GOT3 (cell line): ENCODE data around the gene RPL36.
"Not testable (repeated sequence)": the region's sequence is repeated elsewhere in the genome, so short reads cannot be mapped to it uniquely, and the experiment has no call there.

Source experiments
- DNase-seq: peaks from one replicate; lab custom pipeline; 2025; ENCODE audit warnings: mixed read lengths; lab: John Stamatoyannopoulos, UW

The RPL36 gene

DNA sequence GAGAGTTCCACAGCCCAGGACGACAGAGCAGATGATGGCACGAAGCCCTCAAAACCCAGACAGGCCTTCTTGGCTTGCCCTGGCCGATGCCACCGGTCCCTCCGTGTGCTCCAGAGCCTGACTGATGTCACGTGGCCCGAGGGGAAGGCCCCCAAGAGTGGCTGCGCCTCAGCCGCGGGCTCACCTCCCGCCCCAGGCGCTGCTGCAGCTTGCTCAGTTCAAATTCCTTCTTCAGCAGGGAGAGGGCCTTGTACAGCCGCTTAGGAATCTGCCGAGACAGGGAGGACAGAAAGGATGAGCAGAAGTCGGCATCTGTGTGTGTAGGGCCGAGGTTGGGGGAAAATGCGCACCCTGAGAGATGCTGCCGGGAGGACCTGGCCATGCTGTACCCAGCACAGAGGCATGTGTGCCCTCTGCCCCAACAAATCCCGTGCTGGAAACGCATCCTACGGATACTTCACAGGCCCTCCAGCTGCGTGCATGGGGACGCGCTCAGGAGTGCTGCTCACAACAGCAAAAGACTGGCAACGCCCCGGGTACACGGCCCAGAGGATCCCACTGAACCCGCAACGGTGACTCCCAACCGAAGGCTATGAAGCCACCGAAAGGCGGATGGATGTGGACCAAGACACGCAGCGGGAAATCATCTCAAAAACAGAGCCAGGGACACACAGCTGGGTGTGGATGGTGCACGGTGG, 16.9 kb downstream of the RPL36 start:
- DNase-seq: no peak

DNA sequence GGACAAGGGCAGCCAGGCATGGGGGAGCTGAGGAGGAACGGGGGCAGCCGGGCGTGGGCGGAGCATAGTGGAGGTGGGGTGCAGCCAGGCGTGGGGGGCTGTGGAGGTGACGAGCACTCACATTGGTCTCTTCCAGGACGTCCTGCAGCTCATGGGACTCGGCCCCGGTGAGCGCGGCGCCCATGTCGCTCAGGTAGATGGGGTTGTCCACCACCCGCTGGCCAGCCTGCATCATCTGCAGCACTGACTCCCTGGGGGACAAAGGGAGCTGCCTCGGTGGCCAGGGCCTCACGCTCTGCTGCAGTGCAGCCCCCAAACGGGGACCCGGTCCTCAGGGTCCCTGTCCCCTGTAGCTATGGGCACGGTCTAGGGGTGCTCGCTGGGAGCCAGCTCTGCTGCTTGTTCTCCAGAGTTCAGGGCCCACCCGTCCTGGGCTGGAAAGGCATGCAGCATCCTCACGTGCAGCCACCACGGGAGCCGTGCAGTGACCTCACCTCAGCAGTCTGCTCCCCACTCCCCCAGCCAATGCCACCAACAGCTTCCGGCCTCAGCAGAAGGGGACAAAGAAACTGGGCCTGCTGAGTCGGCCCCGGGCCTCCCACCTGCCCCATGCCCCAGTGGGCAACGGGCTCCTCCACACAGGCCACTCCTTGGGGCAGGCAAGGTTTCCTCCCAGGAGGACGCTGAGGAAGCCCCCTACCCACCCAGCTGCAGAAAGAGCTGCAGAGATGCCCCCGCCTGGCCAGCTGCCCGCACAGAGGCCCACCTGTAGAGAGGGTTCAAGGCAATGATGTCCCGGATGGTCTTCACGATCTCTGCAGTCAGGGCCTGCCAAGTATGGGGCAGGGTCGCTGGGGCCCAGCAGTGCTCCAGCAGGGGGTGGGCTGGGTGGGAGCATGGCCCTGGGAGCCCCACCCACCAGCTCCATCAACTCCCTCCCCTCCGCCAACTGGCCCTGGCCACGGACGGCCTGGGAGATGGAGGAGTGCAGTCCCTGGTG, 17.8 kb downstream of the RPL36 start:
- DNase-seq: no peak

DNA sequence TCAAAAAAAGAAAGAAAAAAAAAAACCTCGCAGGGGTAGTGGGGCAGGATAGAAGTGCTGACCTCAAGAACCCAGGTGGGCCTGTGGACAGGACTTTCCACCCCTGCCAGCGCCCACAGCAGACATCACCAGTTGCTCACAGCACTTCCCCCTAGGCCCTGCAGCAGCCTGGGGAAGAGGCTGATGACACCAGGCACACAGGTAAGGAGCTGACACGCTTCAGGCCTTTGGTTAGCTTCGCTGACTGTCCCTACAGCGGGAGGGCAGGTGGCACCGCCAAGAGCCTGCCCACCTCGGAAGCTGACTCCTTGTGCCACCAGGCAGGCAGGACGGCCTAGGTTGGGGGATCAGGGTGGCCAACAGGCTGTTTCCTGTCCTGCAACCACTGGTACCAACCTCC, 20.9 kb downstream of the RPL36 start:
- DNase-seq: no peak

DNA sequence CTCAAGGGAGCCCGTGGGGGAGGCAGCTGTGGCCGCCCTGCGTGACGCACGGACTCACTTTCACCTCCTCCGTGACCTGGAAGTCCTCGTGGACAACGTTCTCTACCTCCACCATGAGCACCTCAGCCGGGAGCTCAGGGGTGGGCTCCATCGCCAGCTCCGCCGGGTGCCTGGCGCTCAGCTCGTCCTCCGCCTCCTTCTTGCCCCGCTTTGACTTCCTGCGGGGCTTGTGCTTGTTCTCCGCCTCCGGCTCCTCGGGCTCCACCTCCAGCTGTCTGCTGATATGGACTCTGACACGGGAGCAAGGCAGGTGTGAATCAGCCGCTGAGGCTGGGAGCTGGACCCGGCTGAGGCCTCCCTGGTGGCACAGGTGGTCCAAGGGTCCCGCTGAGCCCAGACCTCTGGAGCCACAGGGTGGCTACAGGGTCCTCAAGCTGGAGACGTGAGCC, 21.6 kb downstream of the RPL36 start:
- no peak for DNase-seq

DNA sequence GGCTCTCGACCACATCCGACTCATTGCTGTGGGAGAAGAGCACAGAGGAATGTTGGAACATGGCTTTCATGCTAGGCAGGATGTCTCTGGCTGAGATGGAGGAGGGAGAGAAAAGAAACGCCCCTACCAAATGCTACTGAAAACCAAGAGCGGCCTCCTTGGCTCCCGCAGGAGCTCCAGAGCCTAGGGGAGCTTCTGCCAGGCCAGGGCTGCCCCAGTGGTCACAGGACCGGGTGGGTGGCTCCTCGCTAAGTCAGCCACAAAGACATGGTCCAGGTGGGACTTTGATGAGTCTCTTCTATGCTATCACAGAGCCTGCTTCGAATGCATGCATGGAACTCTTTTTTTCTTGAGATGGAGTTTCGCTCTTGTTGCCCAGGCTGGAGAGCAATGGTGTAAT, 23.1 kb downstream of the RPL36 start:
- DNase-seq: no peak

DNA sequence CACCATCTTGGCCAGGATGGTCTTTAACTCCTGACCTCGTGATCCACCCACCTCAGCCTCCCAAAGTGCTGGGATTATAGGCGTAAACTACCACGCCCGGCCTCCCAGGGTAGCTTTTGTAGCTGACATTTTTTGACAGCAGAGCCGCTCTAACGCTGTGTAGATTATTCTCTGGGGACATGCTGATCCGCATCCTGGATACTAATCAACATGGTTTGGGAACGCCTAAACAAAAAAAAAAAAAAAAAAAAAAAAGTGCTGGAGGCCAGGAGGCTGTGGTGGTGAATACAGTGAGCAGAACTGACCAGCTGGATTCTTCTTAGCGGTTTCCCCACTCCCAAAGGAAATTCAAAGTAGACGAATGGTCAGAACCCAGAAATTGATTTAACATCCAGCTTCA, 24.7 kb downstream of the RPL36 start:
- DNase-seq: no peak

DNA sequence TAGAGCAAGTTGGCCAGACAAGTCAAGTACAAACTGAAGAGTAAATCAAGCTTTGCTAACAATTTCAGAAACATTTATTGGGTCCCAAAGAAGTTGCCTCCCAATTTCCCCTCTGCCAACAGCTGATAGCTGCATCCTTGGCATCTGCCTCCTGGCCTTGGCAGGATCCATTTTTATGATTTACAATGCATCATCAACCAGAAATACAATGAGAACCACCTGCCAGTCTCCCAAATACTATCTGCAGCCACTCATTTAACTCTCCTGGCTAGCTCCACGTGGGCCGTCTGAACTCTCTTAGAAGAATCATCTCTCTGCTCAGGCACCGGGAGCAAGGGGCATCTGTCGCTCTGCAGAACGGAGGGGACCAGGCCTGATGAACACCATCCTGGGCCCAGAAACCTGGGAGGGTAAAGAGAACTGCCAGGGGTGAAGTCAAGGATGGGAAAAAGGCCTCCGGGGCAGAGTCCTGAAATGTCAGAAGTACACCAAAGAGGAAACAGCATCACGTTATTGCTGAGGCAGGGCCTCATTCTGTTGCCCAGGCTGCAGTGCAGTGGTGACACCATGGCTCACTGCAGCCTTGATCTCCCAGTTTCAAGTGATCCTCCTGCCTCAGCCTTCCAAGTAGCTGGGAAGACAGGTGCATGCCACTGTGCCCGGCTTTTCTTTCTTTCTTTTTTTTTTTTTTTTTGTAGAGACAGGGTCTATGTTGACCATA, 27.3 kb downstream of the RPL36 start:
- no peak for DNase-seq

DNA sequence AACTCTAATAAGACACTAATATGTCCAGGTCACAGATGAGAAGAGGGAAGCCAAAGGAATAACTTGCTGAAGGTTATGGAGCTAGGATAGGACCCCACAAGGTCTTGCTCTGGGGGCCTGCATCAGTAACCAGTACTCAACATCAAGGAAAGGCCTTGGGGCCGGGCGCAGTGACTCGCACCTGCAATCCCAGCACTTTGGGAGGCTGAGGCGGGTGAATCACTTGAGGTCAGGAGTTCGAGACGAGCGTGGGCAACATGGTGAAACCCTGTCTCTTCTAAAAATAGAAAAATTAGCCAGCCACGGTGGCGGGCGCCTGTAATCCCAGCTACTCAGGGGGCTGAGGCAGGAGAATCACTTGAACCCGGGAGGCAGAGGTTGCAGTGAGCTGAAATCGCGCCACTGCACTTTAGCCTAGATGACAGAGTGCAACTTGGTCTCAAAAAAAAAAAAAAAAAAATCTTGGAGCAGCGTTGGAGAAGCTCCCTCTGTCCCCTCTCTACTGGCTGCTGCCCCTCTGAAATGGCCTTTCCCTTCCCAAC, 28.0 kb downstream of the RPL36 start:
- no peak for DNase-seq

DNA sequence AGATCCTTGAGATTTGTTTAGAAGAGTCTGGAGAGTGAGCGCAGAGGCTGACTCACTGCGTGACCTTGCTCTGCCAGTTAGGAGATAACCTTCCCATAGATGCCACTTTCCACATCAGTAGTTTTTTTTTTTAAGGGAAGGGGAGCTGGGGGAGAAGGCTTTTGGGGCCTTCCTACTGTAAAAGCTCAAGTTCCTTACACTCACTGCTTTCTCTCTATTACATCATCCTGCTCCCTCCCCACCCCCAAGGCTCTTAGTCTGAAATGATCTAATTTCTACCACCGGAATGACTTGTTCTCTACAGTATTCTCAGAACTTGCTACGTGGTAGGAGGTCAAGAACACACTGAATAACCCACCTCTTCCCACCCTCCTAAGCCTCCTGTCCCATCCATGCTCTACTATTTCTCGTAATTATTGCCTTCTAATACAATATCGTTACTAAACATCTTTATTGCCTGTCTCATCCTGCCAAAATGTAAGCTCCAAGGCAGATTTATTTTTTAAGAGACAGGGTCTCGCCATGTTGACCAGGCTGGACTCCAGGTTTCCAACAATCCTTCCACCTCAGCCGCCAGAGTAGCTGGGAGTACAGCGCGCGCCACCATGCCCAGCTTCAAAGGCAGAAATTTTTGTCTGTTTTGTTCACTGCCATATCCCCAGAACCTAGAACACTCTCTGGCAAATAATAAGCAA, 28.6 kb downstream of the RPL36 start:
- no peak for DNase-seq

DNA sequence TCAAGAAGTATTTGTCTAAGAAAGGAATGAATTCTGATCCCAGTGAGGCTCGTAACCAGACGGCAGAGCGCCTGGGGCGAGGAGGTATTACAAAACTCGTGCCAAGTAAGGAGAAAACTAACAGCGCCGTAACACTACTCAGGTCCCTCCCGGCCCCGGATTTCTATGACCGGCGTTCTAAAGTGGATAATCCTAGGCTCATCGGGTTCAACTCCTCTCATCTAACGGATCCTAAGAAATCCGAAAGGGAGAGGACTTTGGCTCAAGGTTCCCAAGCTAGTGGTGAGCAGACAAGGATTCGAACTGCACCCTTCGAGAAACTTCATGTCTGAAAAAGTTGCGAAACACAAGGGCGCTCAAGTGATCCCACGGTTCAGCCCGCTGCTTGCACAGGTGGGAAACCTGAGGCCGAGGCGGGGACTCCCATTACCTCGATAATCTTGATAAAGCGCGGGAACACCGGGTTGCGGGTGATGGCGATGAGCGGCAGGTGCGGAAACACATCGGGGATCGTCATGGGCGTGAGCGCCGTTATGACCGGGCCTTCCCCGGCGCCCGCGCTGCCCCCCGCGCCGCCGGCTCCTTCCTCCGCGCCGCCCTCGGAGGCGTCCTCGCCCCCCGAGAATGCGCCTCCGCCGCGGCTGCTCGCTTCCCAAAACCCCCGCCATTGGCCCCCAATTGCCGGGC, 29.3 kb downstream of the RPL36 start:
- no peak for DNase-seq

DNA sequence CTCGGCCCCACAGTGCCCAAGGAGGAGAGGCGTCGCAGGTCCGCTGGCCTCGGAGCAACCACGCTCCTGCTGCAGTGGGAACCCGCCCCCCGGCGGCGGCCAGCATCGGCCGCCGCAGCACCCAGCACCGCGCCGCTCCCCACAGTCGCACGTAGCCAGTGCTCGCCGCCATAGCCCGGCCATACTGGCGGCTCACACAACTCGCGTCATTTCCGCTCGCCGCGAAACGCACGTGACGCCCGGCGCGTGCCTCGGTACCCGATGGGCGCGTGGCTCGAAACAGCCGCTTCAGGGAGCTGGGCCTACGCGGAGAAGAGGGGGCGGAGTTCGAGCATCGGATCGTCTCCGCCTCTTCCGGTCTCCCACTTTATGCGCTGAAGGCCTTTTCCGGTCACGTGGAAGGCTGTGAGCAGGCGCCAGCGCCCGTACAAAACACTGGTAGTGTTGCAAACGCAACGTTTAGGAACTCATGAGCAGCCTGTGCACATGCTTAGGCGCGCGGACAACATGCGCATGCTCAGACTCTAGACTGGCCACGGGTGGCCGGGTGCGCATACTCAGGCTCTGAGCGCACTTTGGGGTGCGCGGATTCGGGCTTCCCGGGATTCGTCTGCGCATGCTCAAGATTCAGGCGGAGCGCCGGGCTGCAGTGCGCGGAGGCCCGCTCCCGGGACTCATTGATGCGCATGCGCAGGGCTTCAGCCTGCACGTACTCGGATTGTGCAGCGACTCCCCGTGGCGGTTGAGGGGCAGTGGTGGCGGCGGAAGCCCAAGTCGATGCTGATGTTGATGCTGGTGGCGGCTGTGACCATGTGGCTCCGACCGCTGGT, 30.1 kb downstream of the RPL36 start, which contains the start of the genes CATSPERD and LONP1:
CATSPERD (plus strand) TSS at position 677 of the 830 bp plus-strand sequence; CDS start at position 778, 101 bp downstream.
LONP1 (minus strand) TSS at position 186 of the 830 bp plus-strand sequence; CDS start at position 172, 14 bp downstream.
- peak; percentile 95 for DNase-seq

DNA sequence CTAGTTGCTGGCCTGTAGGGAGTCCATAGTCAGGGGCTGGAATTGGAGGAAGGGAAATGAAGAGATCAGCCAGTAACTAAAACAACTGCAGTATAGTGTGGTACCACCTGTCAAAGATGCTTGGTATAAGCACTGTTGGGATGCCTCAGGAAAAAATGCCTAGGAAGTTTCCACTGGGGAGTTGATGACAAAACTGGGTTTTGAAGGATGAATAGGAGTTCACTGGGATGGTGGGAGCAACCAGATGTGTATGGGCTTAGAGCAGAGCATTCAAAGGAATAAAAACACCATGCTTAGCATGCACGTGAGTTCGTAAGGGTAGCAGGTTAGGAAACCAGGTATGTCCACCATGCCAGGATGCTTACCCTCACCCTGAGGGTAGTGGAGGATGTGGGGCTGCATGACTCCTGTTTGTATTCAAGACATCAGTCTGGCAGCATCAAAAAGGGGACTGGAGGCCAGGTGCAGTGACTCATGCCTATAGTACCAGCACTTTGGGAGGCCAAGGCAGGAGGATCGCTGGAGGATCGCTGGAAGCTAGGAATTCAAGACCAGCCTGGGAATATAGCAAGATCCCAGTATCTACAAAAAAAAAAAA, 37.5 kb downstream of the RPL36 start:
- no peak for DNase-seq

DNA sequence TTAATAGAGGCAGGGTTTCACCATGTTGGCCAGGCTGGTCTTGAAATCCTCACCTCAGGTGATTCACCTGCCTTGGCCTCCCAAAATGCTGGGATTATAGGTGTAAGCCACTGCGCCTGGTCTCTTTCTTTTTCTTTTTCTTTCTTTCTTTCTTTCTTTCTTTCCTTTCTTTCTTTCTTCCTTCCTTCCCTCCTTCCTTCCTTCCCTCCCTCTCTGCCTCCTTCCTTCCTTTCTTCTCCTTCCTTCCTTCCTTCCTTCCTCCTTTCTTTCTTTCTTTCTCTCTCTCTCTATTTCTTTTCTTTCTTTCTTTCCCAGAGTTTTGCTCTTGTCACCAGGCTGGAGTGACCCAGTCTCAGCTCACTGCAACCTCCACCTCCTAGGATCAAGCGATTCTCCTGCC, 43.1 kb downstream of the RPL36 start:
- not testable (repeated sequence) for DNase-seq

DNA sequence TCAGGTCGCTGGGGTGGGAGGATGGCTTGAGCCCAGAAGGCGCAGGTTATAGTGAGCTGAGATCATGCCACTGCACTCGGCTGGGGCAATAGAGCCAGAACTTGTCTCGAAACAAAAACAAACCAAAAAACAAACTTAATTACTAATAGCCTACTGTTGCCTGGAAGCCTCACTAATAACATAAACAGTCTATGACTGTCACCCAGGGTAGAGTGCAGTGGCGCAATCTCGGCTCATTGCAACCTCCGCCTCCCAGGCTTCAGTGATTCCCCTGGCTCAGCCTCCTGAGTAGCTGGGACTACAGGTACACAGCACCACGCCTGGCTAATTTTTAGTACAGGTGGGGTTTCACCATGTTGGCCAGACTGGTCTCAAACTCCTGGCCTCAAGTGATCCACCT, 48.3 kb downstream of the RPL36 start:
- DNase-seq: no peak
